ENCODE measurements around the gene EIF3A. TPM values are rescaled to one million over a fixed set of nuclear protein-coding genes. Genes with fewer than 3 reads are reported as not detected.

The EIF3A gene
- total RNA-seq, 1 experiment from 2014 or later: 214 TPM

DNA sequence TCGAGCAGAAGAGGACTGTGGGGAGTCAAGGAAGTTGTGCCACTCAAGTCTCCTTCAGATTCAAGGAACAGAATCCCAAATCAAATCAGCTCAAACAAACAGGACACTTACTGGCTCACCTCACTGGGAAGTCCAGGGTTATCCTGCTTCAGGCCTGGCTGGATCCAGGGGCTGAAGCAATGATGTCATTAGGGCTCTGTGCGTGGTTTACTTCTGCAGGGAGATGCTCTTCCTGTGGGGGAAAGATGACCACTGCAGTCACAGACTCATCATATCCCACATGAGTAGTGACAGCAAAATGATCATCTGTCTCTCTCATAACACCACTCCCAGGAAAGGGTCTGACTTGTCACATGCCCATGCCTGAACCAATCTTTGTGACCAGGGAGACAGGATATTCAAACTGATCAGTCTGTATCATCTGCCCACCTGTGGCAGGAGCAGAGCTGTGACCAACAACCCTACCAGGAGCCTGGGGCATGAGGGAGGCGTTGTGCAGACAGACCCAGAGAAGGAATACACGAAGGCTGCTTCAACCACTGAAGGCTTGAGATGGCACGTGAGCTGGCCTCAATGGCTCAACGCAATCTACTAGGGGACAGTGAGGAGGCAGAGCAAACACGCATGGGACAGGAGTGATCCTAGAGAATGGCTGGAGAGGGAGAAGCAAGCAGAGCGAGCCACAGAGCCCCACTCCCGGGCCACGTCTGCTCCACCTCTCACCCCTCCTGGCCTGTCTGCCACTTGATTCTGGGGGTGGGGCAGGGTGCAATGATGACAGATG is 78.7 kb downstream of the EIF3A start:
- ChIA-PET CTCF (interaction anchor here (0.6 kb wide), 1 partner anchor 12 kb away, joined by 3 read pairs; no protein-coding TSS in a partner anchor), POLR2A (no interaction called here)
- no peak for DNase-seq (ENCODE audit: low read depth, low spot score)
- Histone ChIP-seq H3K27ac (ENCODE audit: low read length) (no peak overlapping the region; the same call in 1 of the 2 replicates), H3K36me3 (ENCODE audit: control insufficient read depth, insufficient read depth, low read length) (no peaks in the 10 kb centered on the region), H3K27me3 (ENCODE audit: control insufficient read depth, insufficient read depth, low read length) (no peaks in the 10 kb centered on the region), H3K4me3 (ENCODE audit: low read depth in 2 of 2, low read length in 2 of 2) (no peak overlapping the region), H3K4me1 (ENCODE audit: control insufficient read depth, insufficient read depth, low read length) (peaks cover 18% of the 10 kb centered on the region), H3K9me3 (ENCODE audit: control insufficient read depth, insufficient read depth, low read depth, low read length) (no peaks in the 10 kb centered on the region)
- in situ Hi-C loops (cut with HindIII; ENCODE audit: low pct_unique_long_range_greater_than_20kb, low sequenced_read_pairs) (no loop called here), intact Hi-C loops (cut with micrococcal nuclease; ENCODE audit: unreplicated experiment) (loop anchor here (10.0 kb wide), 1 partner anchor 137 kb away; no protein-coding TSS in a partner anchor)
- BruUV-seq (replicated peaks): no TSS peak
- TF ChIP-seq, protein P1, sequence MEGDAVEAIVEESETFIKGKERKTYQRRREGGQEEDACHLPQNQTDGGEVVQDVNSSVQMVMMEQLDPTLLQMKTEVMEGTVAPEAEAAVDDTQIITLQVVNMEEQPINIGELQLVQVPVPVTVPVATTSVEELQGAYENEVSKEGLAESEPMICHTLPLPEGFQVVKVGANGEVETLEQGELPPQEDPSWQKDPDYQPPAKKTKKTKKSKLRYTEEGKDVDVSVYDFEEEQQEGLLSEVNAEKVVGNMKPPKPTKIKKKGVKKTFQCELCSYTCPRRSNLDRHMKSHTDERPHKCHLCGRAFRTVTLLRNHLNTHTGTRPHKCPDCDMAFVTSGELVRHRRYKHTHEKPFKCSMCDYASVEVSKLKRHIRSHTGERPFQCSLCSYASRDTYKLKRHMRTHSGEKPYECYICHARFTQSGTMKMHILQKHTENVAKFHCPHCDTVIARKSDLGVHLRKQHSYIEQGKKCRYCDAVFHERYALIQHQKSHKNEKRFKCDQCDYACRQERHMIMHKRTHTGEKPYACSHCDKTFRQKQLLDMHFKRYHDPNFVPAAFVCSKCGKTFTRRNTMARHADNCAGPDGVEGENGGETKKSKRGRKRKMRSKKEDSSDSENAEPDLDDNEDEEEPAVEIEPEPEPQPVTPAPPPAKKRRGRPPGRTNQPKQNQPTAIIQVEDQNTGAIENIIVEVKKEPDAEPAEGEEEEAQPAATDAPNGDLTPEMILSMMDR (IDR thresholded peaks at IDR 0.05): no peak
- TF ChIP-seq TCF7L2 (IDR thresholded peaks at IDR 0.05; ENCODE audit: low read depth, low read length): no peak
- no peak for TF ChIP-seq SIN3A (IDR thresholded peaks at IDR 0.05; ENCODE audit: borderline replicate concordance, insufficient read depth, low read depth, low read length)
- TF ChIP-seq, protein P2, sequence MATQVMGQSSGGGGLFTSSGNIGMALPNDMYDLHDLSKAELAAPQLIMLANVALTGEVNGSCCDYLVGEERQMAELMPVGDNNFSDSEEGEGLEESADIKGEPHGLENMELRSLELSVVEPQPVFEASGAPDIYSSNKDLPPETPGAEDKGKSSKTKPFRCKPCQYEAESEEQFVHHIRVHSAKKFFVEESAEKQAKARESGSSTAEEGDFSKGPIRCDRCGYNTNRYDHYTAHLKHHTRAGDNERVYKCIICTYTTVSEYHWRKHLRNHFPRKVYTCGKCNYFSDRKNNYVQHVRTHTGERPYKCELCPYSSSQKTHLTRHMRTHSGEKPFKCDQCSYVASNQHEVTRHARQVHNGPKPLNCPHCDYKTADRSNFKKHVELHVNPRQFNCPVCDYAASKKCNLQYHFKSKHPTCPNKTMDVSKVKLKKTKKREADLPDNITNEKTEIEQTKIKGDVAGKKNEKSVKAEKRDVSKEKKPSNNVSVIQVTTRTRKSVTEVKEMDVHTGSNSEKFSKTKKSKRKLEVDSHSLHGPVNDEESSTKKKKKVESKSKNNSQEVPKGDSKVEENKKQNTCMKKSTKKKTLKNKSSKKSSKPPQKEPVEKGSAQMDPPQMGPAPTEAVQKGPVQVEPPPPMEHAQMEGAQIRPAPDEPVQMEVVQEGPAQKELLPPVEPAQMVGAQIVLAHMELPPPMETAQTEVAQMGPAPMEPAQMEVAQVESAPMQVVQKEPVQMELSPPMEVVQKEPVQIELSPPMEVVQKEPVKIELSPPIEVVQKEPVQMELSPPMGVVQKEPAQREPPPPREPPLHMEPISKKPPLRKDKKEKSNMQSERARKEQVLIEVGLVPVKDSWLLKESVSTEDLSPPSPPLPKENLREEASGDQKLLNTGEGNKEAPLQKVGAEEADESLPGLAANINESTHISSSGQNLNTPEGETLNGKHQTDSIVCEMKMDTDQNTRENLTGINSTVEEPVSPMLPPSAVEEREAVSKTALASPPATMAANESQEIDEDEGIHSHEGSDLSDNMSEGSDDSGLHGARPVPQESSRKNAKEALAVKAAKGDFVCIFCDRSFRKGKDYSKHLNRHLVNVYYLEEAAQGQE (IDR thresholded peaks at IDR 0.05; ENCODE audit: insufficient read depth in 1 of 2, low read depth in 2 of 2, low read length in 1 of 2): no peak
- TF ChIP-seq POLR2AphosphoS5 (IDR thresholded peaks at IDR 0.05; ENCODE audit: low read depth, low read length): no peak
- no peak for ATAC-seq

DNA sequence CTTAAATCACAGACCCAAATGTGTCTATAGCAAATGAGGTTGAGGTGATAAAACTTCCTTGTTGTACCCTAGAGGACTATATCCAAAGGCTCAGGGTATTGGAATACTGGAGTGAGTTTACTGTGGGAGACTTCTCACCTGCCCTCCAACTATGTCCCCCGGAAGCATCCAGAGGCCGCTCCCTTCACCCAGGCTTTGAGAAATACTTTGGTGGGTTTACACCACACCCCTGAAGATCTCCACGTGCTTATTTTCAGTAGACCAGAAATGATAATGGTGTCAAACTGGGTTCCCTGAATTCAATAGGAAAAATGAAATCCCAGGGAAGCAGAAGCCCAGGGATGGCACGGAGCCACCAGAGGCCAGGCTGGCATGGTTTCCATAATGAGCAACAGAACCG is 82.4 kb downstream of the EIF3A start:
- BruUV-seq (replicated peaks): no TSS peak
- Histone ChIP-seq H3K4me1 (ENCODE audit: control insufficient read depth, insufficient read depth, low read length) (no peaks in the 10 kb centered on the region; the same call in 1 of the 2 replicates), H3K36me3 (ENCODE audit: control insufficient read depth, insufficient read depth, low read length) (no peaks in the 10 kb centered on the region), H3K9me3 (ENCODE audit: control insufficient read depth, insufficient read depth, low read depth, low read length) (no peaks in the 10 kb centered on the region), H3K27me3 (ENCODE audit: control insufficient read depth, insufficient read depth, low read length) (no peaks in the 10 kb centered on the region), H3K27ac (ENCODE audit: low read length) (no peak overlapping the region), H3K4me3 (ENCODE audit: low read depth in 2 of 2, low read length in 2 of 2) (no peak overlapping the region)
- ChIA-PET POLR2A (interaction anchor here (0.5 kb wide), 1 partner anchor 220 kb away, joined by 3 read pairs; no protein-coding TSS in a partner anchor), CTCF (no interaction called here)
- TF ChIP-seq, protein P1 (IDR thresholded peaks at IDR 0.05): no peak
- TF ChIP-seq, protein P2 (IDR thresholded peaks at IDR 0.05; ENCODE audit: insufficient read depth in 1 of 2, low read depth in 2 of 2, low read length in 1 of 2): no peak
- no peak for TF ChIP-seq TCF7L2 (IDR thresholded peaks at IDR 0.05; ENCODE audit: low read depth, low read length)
- TF ChIP-seq POLR2AphosphoS5 (IDR thresholded peaks at IDR 0.05; ENCODE audit: low read depth, low read length): no peak
- TF ChIP-seq SIN3A (IDR thresholded peaks at IDR 0.05; ENCODE audit: borderline replicate concordance, insufficient read depth, low read depth, low read length): no peak
- intact Hi-C loops (cut with micrococcal nuclease; ENCODE audit: unreplicated experiment): no loop called here
- DNase-seq (ENCODE audit: low read depth, low spot score) (no peak), ATAC-seq (no peak)
- in situ Hi-C loops (cut with HindIII; ENCODE audit: low pct_unique_long_range_greater_than_20kb, low sequenced_read_pairs): no loop called here
